ENCODE measurements around the gene ELMOD3. TPM values are rescaled to one million over a fixed set of nuclear protein-coding genes. Genes with fewer than 3 reads are reported as not detected.
"Not testable (repeated sequence)": the region's sequence is repeated elsewhere in the genome, so short reads cannot be mapped to it uniquely, and the experiment has no call there.

The ELMOD3 gene
- total RNA-seq, 1 donor from 2014 or later: 22.3 TPM

GRCh38 chr2:85327822-85328617 is 26.5 kb upstream of the ELMOD3 start, which contains the start of gene TGOLN2:
TGOLN2 (minus strand) TSS chr2:85327989; CDS start chr2:85327962, 27 bp downstream.
- peak; percentile 59 for DNase-seq (ENCODE audit: low read depth)
- Histone ChIP-seq H3K27me3 (ENCODE audit: control insufficient read depth, insufficient read depth, low read length) (no peaks in the 10 kb centered on the region), H3K4me3 (ENCODE audit: low read depth, low read length) (peak within 1 kb of the TSS; percentile 78), H3K36me3 (ENCODE audit: control insufficient read depth, insufficient read depth, low read length) (peaks cover 3% of the 10 kb centered on the region)
- TF ChIP-seq CTCF (IDR thresholded peaks at IDR 0.05; ENCODE audit: insufficient read depth, low read length, poor library complexity, severe bottlenecking): no peak

- Histone ChIP-seq H3K27me3 (ENCODE audit: control insufficient read depth, insufficient read depth, low read length) (no peaks in the 10 kb centered on the region), H3K4me3 (ENCODE audit: low read depth, low read length) (no peak overlapping the region), H3K36me3 (ENCODE audit: control insufficient read depth, insufficient read depth, low read length) (peaks cover 2% of the 10 kb centered on the region)
- DNase-seq (ENCODE audit: low read depth): no peak
- TF ChIP-seq CTCF (IDR thresholded peaks at IDR 0.05; ENCODE audit: insufficient read depth, low read length, poor library complexity, severe bottlenecking): no peak
Measured at GRCh38 chr2:85329181-85329651, 25.4 kb upstream of the ELMOD3 start.

- not testable (repeated sequence) for H3K36me3 ChIP-seq (ENCODE audit: control insufficient read depth, insufficient read depth, low read length)
Measured at GRCh38 chr2:85329701-85330100, 24.9 kb upstream of the ELMOD3 start.

DNA sequence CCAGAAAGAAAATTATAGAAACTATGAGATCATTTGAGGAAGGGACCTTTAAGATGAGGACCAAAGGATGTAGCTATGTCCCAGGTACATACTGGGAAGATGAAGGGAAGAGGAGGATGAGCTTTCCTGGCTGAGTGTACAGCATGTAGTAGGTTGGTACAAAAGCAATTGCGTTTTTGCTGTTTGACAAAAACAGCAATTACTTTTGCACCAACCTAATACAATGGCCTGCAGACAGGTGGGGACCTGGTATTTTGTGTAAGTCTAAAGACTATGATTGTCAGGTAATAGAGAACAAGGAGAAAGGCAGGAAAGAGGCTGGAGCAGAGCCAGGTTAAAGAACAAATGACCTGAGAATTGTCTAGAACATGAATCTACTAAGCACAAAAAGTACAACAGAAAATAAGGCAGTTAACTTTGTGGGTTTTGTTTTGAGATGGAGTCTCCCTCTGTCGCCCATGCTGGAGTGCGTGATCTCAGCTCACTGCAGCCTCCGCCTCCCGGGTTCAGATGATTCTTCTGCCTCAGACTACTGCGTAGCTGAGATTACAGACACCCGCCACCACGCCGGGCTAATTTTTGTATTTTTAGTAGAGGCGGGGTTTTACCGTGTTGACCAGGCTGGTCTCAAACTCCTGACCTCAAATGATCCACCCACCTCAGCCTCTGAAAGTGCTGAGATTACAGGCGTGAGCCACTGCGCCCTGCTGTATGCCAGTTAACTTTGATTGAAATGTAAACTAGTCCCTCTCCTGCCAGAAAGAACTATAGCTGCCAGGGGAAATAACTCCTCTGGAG is 23.5 kb upstream of the ELMOD3 start:
- no peaks in the 10 kb centered on the region for H3K27me3 ChIP-seq (ENCODE audit: control insufficient read depth, insufficient read depth, low read length)
- TF ChIP-seq CTCF (IDR thresholded peaks at IDR 0.05; ENCODE audit: insufficient read depth, low read length, poor library complexity, severe bottlenecking): no peak
- H3K36me3 ChIP-seq (ENCODE audit: control insufficient read depth, insufficient read depth, low read length): peaks cover 2% of the 10 kb centered on the region
- DNase-seq (ENCODE audit: low read depth): no peak
- no peak overlapping the region for H3K4me3 ChIP-seq (ENCODE audit: low read depth, low read length)

More at GRCh38 chr2:85329701-85330100, 24.9 kb upstream of the ELMOD3 start:
- not testable (repeated sequence) for DNase-seq (ENCODE audit: low read depth); H3K4me3 ChIP-seq (ENCODE audit: low read depth, low read length); H3K27me3 ChIP-seq (ENCODE audit: control insufficient read depth, insufficient read depth, low read length)

- H3K4me3 ChIP-seq (ENCODE audit: low read depth, low read length); DNase-seq (ENCODE audit: low read depth); H3K27me3 ChIP-seq (ENCODE audit: control insufficient read depth, insufficient read depth, low read length); H3K36me3 ChIP-seq (ENCODE audit: control insufficient read depth, insufficient read depth, low read length): not testable (repeated sequence)
Measured at GRCh38 chr2:85333877-85334276, 20.7 kb upstream of the ELMOD3 start.

GRCh38 chr2:85334928-85335327 is 19.6 kb upstream of the ELMOD3 start:
- no peak for DNase-seq (ENCODE audit: low read depth)
- Histone ChIP-seq H3K4me3 (ENCODE audit: low read depth, low read length) (no peak overlapping the region), H3K36me3 (ENCODE audit: control insufficient read depth, insufficient read depth, low read length) (no peaks in the 10 kb centered on the region), H3K27me3 (ENCODE audit: control insufficient read depth, insufficient read depth, low read length) (peaks cover 5% of the 10 kb centered on the region)
- no peak for TF ChIP-seq CTCF (IDR thresholded peaks at IDR 0.05; ENCODE audit: insufficient read depth, low read length, poor library complexity, severe bottlenecking)

Data from kidney epithelial cell (primary cell).